Activated naive CD4-positive, alpha-beta T cell treated with anti-CD3 and anti-CD28 coated beads, Interleukin-2, amount 50 U/mL, for 24 hours (primary cell): ENCODE measurements around the gene RELT.

Source experiments
- H3K27ac Mint-ChIP-seq: one replicate; pipeline ENCODE4 v1.8.0; 2021; ENCODE audit warnings: mild to moderate bottlenecking, mixed read lengths
- H3K27me3 Mint-ChIP-seq: one replicate; pipeline ENCODE4 v1.8.0; 2021; ENCODE audit warnings: mixed read lengths
- H3K36me3 Mint-ChIP-seq: one replicate; pipeline ENCODE4 v1.8.0; 2021; ENCODE audit warnings: mixed read lengths
- H3K4me1 Mint-ChIP-seq: one replicate; pipeline ENCODE4 v1.8.0; 2021; ENCODE audit warnings: mixed read lengths
- H3K4me3 Mint-ChIP-seq: one replicate; pipeline ENCODE4 v1.8.0; 2021; ENCODE audit warnings: mild to moderate bottlenecking, mixed read lengths
- H3K9me3 Mint-ChIP-seq: one replicate; pipeline ENCODE4 v1.8.0; 2021; ENCODE audit warnings: mixed read lengths

The RELT gene, protein sequence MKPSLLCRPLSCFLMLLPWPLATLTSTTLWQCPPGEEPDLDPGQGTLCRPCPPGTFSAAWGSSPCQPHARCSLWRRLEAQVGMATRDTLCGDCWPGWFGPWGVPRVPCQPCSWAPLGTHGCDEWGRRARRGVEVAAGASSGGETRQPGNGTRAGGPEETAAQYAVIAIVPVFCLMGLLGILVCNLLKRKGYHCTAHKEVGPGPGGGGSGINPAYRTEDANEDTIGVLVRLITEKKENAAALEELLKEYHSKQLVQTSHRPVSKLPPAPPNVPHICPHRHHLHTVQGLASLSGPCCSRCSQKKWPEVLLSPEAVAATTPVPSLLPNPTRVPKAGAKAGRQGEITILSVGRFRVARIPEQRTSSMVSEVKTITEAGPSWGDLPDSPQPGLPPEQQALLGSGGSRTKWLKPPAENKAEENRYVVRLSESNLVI

DNA sequence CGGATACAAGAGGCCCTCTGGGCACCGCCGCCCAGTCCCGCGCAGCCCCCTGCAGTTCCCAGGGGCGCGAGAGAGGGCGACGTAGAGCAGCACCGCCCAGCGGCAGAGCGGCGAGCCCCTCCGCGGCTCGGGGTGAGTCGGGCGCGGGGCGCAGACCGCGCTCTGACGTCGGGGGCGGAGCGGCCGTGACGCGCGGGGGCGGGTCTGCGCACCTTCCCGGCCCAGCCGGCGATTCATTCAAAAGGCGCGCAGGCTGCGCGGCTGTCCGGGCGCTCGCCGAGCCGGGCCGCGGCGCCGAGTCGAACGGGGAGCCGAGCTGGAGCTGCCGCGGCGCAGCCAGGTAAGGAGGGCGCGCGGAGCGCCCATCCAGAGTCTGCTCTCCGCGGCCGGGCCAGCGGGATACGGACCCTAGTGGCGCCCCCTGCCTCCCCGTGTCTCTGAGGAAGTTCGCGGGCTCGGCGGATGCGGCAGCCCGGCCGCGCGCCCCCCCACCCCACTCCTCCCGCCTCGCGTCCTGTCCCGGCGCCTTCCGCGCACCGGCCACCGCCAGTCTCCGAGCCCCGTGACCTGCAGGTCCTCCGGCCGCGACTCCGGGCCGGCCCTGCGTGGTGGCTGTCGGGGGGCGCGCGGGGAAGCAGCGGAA lies at the start of gene RELT:
TSS of gene RELT (plus strand) at position 240 of the 643 bp plus-strand sequence. CDS start 12,738 bp downstream, outside the sequence.
- peaks cover 3% of the 10 kb centered on the region for H3K36me3 Mint-ChIP-seq
- H3K27me3 Mint-ChIP-seq, result no peaks in the 10 kb centered on the region
- peak within 1 kb of the TSS; percentile 99 for H3K4me3 Mint-ChIP-seq
- peaks cover 44% of the 10 kb centered on the region for H3K4me1 Mint-ChIP-seq
- H3K9me3 Mint-ChIP-seq, result no peaks in the 10 kb centered on the region
- peak within 1 kb of the TSS; percentile 98 for H3K27ac Mint-ChIP-seq

DNA sequence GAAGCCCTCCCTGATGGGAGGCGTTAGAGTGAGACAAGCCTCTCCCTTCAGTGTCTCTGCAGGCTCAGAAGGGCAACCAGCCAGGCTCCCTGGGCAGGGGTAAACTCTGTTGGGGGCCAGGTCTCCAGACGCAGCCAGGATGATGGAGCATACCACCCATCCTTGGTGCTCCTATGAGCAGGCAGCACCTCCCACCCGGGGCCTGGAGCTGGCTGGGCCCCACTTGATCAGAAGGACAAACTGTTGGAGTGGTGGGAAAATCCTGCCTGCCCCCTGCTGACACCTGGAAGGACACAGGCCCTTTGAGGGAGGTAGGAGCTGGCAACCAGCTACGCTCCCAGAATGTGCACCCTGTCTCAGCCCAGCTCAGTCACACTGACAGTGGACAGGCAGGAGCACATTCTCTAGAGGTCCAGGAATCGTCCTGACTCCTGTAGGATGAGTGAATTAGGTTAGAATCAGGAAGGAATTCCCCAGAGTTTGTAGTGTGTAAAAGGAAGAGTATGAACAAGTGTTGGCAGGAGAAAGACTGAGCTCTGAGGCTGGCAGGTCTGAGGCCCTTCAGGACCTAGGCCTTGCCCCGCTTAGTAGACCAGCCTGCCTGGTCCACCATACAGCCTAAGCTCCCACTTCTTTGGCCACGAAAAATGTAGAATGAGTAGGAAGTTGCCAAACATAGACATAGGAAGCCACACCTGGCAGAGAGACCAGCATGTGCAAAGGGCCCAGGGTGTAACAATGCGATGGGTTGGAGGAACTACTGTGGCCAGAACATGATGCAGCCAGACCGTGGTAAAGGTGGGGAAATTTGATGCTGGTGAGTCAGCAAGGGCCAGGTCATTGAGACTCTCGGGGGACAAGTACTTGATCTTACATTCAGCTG lies 49.0 kb upstream of the RELT start:
- H3K27ac Mint-ChIP-seq, result no peak overlapping the region
- no peaks in the 10 kb centered on the region for H3K27me3 Mint-ChIP-seq

DNA sequence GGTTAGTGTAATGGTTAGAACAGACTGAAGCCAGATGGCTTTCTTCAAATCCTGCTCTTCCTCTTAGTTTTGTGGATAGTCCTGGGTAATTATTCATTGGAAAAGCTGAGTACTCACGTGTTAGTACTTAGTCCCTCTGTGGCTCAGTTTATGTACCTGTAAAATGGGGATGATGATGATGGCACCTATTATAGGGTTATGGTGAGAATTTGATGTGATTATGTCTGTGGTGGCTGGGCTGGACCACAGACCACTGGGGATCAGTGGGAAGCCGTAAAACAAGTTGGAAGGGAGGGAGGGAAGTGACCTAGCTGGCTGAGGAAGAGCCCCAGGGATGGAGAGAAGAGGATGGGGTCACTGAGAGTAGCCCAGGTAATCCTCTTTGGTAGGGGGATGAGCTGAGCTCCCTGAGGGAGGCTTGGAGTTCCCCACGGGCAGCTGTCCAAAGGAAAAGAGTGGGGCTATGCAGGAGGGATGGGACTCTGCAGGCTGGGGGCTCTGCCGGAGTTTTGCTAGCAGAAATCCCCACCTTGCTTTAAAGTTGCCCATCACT lies 48.3 kb upstream of the RELT start:
- Mint-ChIP-seq H3K9me3 (no peaks in the 10 kb centered on the region), H3K27me3 (no peaks in the 10 kb centered on the region), H3K27ac (no peak overlapping the region), H3K36me3 (no peaks in the 10 kb centered on the region), H3K4me1 (no peaks in the 10 kb centered on the region), H3K4me3 (no peak overlapping the region)

More for the DNA sequence above, 49.0 kb upstream of the RELT start:
- Mint-ChIP-seq H3K36me3 (no peaks in the 10 kb centered on the region), H3K4me1 (peaks cover 2% of the 10 kb centered on the region), H3K4me3 (no peak overlapping the region), H3K9me3 (no peaks in the 10 kb centered on the region)

DNA sequence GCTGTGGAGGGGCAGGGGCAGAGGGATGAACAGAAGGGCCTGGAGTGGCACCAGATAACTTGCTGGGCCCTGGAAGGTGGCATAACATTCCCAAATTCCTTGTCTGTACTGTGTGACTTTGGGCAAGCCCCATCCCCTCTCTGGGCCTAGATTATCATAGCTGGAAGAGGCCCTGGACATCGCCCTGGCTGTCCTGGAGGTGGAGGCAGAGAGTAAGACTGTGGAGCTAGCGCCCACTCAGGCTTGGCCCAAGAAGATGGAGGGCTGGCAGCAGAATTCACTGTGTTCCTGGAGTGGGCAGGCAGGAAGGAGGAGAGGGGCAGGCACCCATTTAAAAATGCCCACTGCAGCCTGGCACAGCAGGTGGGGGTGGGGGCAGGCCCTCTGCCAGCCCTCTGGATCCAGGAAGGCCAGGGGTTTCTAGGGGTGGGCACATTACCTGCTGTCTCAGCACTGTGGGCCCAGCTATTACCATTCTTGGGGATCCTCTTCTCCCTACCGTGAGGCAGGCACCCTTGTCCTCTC lies 45.6 kb upstream of the RELT start:
- no peaks in the 10 kb centered on the region for H3K36me3 Mint-ChIP-seq
- no peak overlapping the region for H3K27ac Mint-ChIP-seq
- no peaks in the 10 kb centered on the region for H3K9me3 Mint-ChIP-seq
- no peak overlapping the region for H3K4me3 Mint-ChIP-seq
- no peaks in the 10 kb centered on the region for H3K4me1 Mint-ChIP-seq
- no peaks in the 10 kb centered on the region for H3K27me3 Mint-ChIP-seq

DNA sequence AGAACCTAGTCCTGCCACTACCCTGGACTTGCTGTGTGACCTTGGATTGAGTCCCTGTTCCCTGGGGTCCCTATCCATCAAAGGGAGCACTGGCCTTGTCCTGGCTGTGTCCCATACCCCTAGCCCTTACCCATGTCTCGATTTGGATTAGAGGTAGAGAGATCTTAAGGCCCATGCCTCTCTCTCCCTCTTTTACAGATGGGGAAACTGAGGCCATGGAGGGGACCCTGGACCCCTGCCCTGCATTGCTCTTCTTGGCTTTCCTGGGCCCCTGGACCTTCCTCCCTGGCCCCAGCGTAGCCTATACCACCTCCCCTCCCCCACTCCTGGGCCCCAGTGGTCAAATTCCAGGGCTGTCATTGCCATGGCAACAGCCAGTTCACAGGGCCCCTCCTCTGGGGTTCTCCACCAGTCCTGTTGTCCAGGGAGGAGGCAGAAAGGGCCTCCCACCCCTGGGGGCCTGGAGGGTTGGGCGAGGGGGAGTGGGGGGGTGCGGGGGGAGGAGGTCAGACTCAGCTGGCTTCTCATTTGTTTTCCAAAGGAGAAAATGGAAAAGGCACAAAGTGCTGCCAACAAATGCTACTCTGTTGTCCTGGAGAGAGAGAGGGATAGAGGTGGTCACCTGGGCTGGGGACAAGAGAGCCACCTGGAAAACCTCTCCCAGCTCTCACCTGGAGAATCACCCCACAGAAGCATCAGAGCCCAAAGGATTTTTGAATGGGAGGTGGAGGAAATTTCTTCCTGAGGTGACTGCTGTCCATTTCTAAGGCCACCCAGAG lies 44.9 kb upstream of the RELT start:
- H3K36me3 Mint-ChIP-seq, result no peaks in the 10 kb centered on the region
- no peaks in the 10 kb centered on the region for H3K4me1 Mint-ChIP-seq
- H3K4me3 Mint-ChIP-seq, result no peak overlapping the region
- no peaks in the 10 kb centered on the region for H3K27me3 Mint-ChIP-seq
- no peak overlapping the region for H3K27ac Mint-ChIP-seq
- no peaks in the 10 kb centered on the region for H3K9me3 Mint-ChIP-seq

DNA sequence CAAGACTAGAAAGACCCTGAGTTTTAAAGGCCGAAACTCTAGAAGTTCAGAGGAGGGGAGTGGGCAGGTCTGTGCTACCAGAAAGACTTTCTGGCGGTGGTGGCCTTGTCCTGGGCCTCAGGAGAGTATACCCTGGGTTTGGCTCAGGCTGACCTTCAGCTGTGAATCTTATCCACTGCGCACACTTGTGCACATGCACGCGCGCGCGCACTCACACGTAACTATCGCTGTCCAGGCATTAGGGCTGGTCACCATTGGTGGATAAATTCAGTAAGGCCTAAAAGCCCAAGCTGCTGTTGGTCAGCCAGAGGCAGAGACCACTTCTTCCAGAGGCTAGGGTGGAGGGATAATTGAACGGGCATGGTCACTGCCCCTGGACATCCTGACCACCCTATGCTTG lies 43.0 kb upstream of the RELT start:
- H3K9me3 Mint-ChIP-seq, result no peaks in the 10 kb centered on the region
- no peak overlapping the region for H3K4me3 Mint-ChIP-seq
- H3K36me3 Mint-ChIP-seq, result no peaks in the 10 kb centered on the region
- H3K4me1 Mint-ChIP-seq, result no peaks in the 10 kb centered on the region
- no peaks in the 10 kb centered on the region for H3K27me3 Mint-ChIP-seq
- no peak overlapping the region for H3K27ac Mint-ChIP-seq

DNA sequence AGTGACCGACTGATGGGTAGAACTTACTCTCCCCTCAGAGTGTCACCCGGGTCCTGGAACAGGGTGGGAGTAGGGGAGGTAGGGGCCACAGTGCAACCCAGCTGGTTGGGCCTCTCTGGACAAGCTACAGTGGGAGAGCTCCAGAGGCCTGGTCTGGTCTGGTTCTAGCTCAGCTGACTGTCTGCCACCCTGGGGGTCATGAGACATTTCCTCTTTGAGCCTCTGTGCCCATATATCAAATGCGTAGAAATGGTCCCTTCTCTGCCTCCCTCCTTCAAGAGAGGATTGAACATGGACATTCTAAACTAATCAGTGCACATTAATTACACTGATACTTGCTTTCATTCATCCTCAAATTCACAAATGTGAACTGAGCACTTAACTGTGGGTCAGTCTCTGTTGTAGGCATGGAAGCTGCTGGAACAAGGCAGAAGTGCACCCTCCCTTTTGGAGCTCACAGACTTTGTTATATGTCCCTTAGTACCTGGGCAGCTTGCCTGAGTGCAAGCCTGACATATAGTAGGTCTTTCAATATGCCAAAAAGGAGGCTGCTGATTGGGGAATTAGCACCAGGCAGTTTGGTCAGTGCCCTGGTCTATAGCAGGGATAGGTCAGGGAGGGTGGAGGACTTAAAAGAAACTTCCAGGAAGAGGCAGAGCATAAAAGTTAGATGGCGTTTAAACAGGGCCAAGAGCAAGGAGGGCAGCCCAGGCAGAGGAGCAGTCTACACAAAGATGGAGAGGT lies 42.4 kb upstream of the RELT start:
- Mint-ChIP-seq H3K27me3 (no peaks in the 10 kb centered on the region), H3K9me3 (no peaks in the 10 kb centered on the region), H3K4me3 (no peak overlapping the region), H3K36me3 (no peaks in the 10 kb centered on the region), H3K4me1 (no peaks in the 10 kb centered on the region), H3K27ac (no peak overlapping the region)

DNA sequence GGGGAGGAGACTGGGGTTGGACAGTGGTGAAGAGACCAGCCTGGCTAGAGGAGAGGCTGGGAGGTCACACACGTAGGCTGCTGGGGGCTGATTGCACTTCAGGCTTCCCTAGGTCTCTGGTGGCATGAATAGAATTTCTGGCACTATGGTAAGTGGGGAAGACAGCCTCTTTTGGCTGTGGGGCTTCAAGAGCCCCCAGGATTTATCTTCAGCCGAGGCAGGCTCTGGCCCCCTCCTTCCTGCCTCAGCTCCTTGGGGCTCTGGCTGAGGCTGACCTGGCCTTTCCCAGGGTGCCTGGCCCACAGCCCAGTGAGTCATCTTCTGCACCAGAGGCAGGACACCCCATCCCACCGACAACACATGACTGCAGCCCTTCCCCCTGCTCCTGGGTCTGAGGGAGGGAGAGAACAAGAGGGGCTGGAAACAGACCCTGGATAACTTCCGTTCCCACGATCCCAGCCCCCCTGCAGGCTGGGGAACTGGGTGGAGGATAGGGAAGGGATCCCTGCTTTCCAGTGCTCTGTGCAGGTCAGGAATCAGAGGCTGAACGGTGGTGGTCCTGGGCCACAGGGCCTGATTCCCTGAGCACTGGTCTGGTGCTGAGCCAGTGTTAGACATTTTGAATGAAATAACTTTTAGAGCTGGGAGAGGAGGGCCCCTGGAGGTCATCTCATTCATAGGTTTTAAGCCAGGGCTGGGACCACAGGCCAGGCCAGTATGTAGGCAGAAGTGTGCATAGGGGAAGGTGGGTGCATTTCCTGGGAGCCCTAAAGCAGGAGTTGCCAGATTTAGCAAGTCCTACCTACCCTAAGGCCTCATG lies 41.6 kb upstream of the RELT start:
- Mint-ChIP-seq H3K27me3 (no peaks in the 10 kb centered on the region), H3K9me3 (no peaks in the 10 kb centered on the region), H3K36me3 (no peaks in the 10 kb centered on the region), H3K27ac (no peak overlapping the region), H3K4me1 (no peaks in the 10 kb centered on the region), H3K4me3 (no peak overlapping the region)

DNA sequence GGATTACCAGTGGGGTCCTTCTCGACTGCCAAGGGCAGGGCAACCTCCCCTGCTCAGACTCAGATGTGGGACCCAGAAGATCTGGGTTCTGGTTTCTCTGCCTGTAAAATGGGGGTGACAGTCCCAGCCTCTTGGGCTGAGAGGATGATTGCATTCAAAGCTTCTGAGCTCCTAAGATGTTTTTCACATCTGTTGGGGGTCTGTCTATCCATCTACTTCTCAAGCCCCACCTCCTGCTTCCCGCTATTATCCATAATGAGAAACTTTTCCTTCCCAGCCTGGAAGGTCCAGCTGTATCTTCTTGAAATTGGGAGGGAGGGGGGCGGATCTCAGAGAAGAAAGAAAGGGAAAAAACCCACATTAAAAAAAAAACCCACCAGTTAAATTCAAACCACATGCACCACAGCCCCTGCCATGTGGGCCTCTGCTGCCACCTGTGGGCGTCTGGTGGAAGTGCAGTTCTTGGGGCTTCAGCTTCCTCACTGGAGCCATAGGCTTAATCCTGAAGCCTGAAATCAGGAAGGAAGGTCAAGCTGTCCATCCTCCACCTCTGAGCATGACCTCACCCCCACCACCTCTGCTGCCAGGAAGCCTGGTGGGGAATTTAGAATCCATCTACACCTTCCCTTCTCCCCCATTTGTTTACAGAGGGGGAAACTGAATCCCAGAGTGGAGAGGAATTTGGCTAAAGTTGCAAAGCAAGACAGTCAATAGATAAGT lies 40.8 kb upstream of the RELT start:
- Mint-ChIP-seq H3K9me3 (no peaks in the 10 kb centered on the region), H3K4me1 (no peaks in the 10 kb centered on the region), H3K4me3 (no peak overlapping the region), H3K36me3 (no peaks in the 10 kb centered on the region), H3K27me3 (no peaks in the 10 kb centered on the region), H3K27ac (no peak overlapping the region)

DNA sequence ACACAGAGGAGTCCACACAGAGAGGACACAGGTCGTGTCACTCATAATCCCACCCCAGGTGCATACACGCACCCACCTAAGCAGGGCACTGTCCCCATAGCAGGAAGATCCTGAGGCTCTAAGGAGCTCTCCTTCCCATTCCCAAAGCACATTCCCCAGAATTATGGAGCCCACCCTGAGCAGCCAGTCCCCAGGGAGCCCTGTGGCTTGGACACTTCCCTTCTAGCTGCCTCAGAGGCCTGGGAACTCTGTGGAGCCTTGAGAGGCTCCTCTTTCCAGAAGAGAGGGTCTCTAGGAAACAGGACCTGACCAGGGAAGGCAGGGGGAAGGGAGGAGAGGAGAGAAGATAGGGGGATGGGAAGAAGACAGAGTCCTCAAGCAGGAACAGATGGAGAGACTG lies 38.4 kb upstream of the RELT start:
- no peaks in the 10 kb centered on the region for H3K9me3 Mint-ChIP-seq
- no peak overlapping the region for H3K27ac Mint-ChIP-seq
- H3K36me3 Mint-ChIP-seq, result no peaks in the 10 kb centered on the region
- H3K4me1 Mint-ChIP-seq, result no peaks in the 10 kb centered on the region
- no peaks in the 10 kb centered on the region for H3K27me3 Mint-ChIP-seq
- no peak overlapping the region for H3K4me3 Mint-ChIP-seq

DNA sequence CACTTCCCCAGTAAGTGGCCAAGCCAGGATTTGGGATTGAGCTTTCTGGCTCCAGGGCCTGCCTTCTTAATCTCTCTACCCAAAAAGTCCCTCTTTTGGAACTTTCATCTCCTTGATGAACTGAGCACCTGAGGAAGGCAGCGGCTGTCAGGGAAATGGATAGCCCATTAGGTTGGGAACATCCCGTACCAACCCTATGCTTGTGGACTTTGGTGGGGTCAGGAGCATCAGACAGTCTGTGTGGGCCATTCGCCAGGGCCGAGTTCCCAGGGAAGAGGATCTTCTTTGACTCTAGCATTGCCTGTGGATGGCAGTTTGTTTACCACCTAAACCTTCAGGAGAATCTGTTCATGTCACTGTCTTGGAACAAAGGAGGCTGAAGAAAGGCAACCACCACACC lies 37.9 kb upstream of the RELT start:
- no peaks in the 10 kb centered on the region for H3K27me3 Mint-ChIP-seq
- H3K36me3 Mint-ChIP-seq, result no peaks in the 10 kb centered on the region
- H3K4me3 Mint-ChIP-seq, result no peak overlapping the region
- H3K4me1 Mint-ChIP-seq, result no peaks in the 10 kb centered on the region
- H3K9me3 Mint-ChIP-seq, result no peaks in the 10 kb centered on the region
- H3K27ac Mint-ChIP-seq, result no peak overlapping the region

DNA sequence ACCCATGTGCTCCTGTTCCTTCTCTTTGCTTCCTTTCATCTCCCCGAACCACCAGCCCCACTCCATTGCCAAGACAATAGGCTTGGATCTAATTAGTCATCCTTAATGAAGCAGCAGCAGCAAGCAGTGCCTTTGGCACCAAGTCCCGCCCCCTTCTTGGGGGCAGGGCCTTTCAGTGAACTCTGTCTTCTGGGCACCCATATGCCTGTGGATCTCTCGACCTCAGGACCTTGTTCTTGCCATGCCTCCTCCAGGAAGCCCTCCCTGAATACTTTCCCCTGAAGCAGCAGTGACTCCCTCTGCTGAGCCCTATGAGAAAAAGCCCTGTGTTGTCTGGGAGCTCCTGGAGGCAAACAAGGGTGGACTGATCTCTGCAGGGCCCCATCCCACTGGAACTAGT lies 36.0 kb upstream of the RELT start:
- H3K4me1 Mint-ChIP-seq, result no peaks in the 10 kb centered on the region
- no peaks in the 10 kb centered on the region for H3K36me3 Mint-ChIP-seq
- H3K27me3 Mint-ChIP-seq, result no peaks in the 10 kb centered on the region
- no peak overlapping the region for H3K4me3 Mint-ChIP-seq
- no peaks in the 10 kb centered on the region for H3K9me3 Mint-ChIP-seq
- H3K27ac Mint-ChIP-seq, result no peak overlapping the region

DNA sequence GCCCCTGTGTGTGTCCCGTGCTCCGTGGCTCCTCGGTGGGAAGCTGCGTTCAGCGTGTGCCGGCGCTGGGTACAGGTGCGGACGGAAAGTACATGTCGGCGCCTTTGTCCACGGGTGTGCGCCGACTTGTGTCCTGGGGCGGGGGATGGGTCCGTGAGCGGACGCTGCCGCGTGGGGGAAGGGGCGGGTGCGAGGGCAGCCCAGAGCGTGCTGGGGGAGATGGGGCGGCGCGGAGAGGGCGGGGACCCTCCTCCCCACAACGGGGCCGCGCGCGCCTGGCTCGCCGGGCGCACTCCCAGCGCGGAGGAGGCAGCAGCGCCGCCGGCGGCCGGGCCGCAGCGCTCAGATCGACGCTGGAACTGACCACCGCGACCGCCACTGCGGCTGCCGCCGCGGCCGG lies 33.6 kb upstream of the RELT start:
- Mint-ChIP-seq H3K36me3 (no peaks in the 10 kb centered on the region), H3K27ac (no peak overlapping the region), H3K4me1 (no peaks in the 10 kb centered on the region), H3K27me3 (no peaks in the 10 kb centered on the region), H3K9me3 (no peaks in the 10 kb centered on the region), H3K4me3 (no peak overlapping the region)
